Activated naive CD4-positive, alpha-beta T cell treated with anti-CD3 and anti-CD28 coated beads, Interleukin-2, amount 10 ng/mL, durations not matched to agents 7 days and 5 days (primary cell): ENCODE data around the gene TMEM106C.

ENCODE experiments used
- CTCF ChIA-PET: fragments of 350-600 bp; sonication (Branson Sonifier 250); formaldehyde crosslinking; loops from one replicate; lab custom pipeline; 2021; ENCODE audit warnings: antibody characterized with exemption; lab: Charles Lee
- DNase-seq: peaks from one replicate; pipeline ENCODE4 v3.0.0-alpha.2; 2020
- H3K27ac Mint-ChIP-seq: one replicate; pipeline ENCODE4 v1.8.0; 2021; ENCODE audit warnings: mild to moderate bottlenecking, moderate library complexity, mixed read lengths
- H3K27me3 Mint-ChIP-seq: one replicate; pipeline ENCODE4 v1.8.0; 2021; ENCODE audit warnings: mild to moderate bottlenecking, mixed read lengths
- H3K36me3 Mint-ChIP-seq: one replicate; pipeline ENCODE4 v1.8.0; 2021; ENCODE audit warnings: mixed read lengths
- H3K4me1 Mint-ChIP-seq: one replicate; pipeline ENCODE4 v1.8.0; 2021; ENCODE audit warnings: mixed read lengths
- H3K4me3 Mint-ChIP-seq: one replicate; pipeline ENCODE4 v1.8.0; 2021; ENCODE audit warnings: mild to moderate bottlenecking, moderate library complexity, mixed read lengths
- H3K9me3 Mint-ChIP-seq: one replicate; pipeline ENCODE4 v1.8.0; 2021; ENCODE audit warnings: mixed read lengths

The TMEM106C gene

DNA sequence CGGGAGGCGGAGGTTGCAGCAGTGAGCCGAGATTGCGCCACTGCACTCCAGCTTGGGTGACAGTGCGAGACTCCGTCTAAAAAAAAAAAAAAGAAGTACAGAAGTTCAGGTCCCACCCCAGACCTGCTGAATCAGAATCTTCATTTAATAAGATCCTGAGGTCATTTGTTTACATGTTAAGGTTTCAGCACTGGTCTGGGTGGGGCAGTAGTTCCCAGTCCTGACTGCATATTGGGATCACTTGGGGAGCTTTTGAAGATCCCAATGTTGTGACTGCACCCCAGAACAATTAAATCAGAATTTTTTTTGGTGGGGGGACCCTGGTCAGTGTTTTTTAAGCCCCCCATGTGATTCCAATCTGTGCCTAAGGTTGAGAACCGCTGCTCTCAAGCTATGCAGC is 52.6 kb downstream of the TMEM106C start:
- CTCF ChIA-PET, result no interaction called here
- no peak overlapping the region for H3K27ac Mint-ChIP-seq
- DNase-seq, result no peak
- H3K4me3 Mint-ChIP-seq, result no peak overlapping the region
- H3K36me3 Mint-ChIP-seq, result no peaks in the 10 kb centered on the region
- peaks cover 85% of the 10 kb centered on the region for H3K27me3 Mint-ChIP-seq
- no peaks in the 10 kb centered on the region for H3K4me1 Mint-ChIP-seq
- H3K9me3 Mint-ChIP-seq, result no peaks in the 10 kb centered on the region

GRCh38 chr12:48016373-48017020 is 53.1 kb downstream of the TMEM106C start:
- no peaks in the 10 kb centered on the region for H3K9me3 Mint-ChIP-seq
- H3K36me3 Mint-ChIP-seq, result no peaks in the 10 kb centered on the region
- peaks cover 85% of the 10 kb centered on the region for H3K27me3 Mint-ChIP-seq
- no peak overlapping the region for H3K27ac Mint-ChIP-seq
- DNase-seq, result no peak
- no peaks in the 10 kb centered on the region for H3K4me1 Mint-ChIP-seq
- CTCF ChIA-PET, result no interaction called here
- no peak overlapping the region for H3K4me3 Mint-ChIP-seq

GRCh38 chr12:48017496-48017895 is 54.1 kb downstream of the TMEM106C start:
- H3K27me3 Mint-ChIP-seq, result peaks cover 89% of the 10 kb centered on the region
- no peak overlapping the region for H3K4me3 Mint-ChIP-seq
- CTCF ChIA-PET, result no interaction called here
- H3K27ac Mint-ChIP-seq, result no peak overlapping the region
- no peaks in the 10 kb centered on the region for H3K36me3 Mint-ChIP-seq
- no peaks in the 10 kb centered on the region for H3K9me3 Mint-ChIP-seq
- H3K4me1 Mint-ChIP-seq, result no peaks in the 10 kb centered on the region
- no peak for DNase-seq

- CTCF ChIA-PET, result no interaction called here
- H3K27ac Mint-ChIP-seq, result no peak overlapping the region
- DNase-seq, result no peak
- H3K4me3 Mint-ChIP-seq, result no peak overlapping the region
- no peaks in the 10 kb centered on the region for H3K4me1 Mint-ChIP-seq
- H3K36me3 Mint-ChIP-seq, result no peaks in the 10 kb centered on the region
- H3K27me3 Mint-ChIP-seq, result peaks cover 93% of the 10 kb centered on the region
- no peaks in the 10 kb centered on the region for H3K9me3 Mint-ChIP-seq
Measured at GRCh38 chr12:48017921-48018617, 54.7 kb downstream of the TMEM106C start.
